Adipocyte (in vitro differentiated cells): ENCODE results near the gene ZBTB46.
"Not testable (repeated sequence)": the region's sequence is repeated elsewhere in the genome, so short reads cannot be mapped to it uniquely, and the experiment has no call there.

Experiments used
- DNase-seq: peaks from one replicate; pipeline ENCODE4 v3.0.0-alpha.2; 2015; ENCODE audit warnings: low read depth
- H3K27me3 ChIP-seq: replicated peaks from 2 replicates; pipeline ENCODE4 v1.7.0; 2013; ENCODE audit warnings: mild to moderate bottlenecking, low read length, moderate library complexity; ENCODE audit not compliant: control insufficient read depth, insufficient read depth
- H3K36me3 ChIP-seq: 2 replicates; pipeline ENCODE4 v1.7.0; 2013; ENCODE audit warnings: low read length, mild to moderate bottlenecking, moderate library complexity; ENCODE audit not compliant: control insufficient read depth, insufficient read depth, severe bottlenecking
- H3K4me1 ChIP-seq: 2 replicates; pipeline ENCODE4 v1.7.0; 2013; ENCODE audit warnings: mild to moderate bottlenecking, low read length, moderate library complexity; ENCODE audit not compliant: control insufficient read depth, insufficient read depth
- H3K4me3 ChIP-seq: 2 replicates; pipeline ENCODE4 v1.7.0; 2013; ENCODE audit warnings: mild to moderate bottlenecking, low read length, moderate library complexity
- H3K9ac ChIP-seq: 2 replicates; pipeline ENCODE4 v1.7.0; 2013; ENCODE audit warnings: mild to moderate bottlenecking, low read length, moderate library complexity
- H3K9me3 ChIP-seq: 2 replicates; pipeline ENCODE4 v1.7.0; 2013; ENCODE audit warnings: mild to moderate bottlenecking, low read length, moderate library complexity; ENCODE audit not compliant: control insufficient read depth

The ZBTB46 gene

DNA sequence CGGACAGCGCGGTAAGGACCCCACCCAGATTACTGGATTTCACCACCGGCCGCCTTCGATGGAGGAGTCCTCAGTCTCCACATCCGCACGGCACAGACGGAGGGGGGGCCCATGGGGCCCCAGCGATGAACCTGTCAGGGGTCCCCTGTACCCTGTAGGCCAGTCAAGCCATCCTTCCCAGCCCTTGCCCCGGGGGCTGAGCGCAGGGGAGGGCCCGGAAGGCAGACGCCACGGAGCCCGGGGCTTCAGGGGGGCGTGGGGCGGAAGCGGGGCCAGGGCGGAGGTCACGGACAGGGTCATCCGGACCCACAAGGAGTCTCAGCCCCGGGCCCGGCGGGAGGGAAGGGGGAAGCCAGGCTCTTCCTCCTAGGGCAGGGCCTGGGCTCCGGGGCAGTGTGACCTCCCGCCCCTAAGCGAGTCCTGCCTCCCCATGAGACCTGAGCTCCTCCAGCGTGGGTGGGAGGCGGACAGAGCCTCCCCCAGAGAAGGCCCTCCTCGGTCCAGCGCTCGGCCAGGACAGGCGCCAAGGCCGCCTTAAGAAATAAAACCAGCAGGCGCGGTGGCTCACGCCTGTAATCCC is 22.8 kb downstream of the ZBTB46 start:
- no peak for DNase-seq
- H3K4me1 ChIP-seq: no peaks in the 10 kb centered on the region

DNA sequence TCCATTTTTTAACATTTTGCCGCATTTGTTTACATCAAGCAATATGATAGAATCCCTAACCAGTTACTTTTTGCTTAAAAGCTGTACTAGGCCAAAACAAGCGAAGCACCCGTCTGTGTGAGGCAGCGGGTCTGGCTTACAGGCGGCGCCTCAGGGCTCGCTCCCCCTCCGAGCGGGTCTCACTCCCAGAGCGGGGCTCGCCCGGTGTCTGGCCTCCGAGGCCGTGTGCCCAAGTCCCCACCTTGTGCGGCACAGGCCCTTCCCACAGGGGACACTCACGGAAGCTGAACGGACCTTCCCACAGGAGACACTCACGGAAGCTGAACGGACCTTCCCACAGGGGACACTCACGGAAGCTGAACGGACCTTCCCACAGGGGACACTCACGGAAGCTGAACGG is 23.4 kb downstream of the ZBTB46 start:
- Histone ChIP-seq H3K9ac (no peak overlapping the region), H3K36me3 (no peaks in the 10 kb centered on the region), H3K9me3 (no peaks in the 10 kb centered on the region), H3K27me3 (no peaks in the 10 kb centered on the region), H3K4me3 (no peak overlapping the region), H3K4me1 (no peaks in the 10 kb centered on the region)
- no peak for DNase-seq

More for the DNA sequence above, 22.8 kb downstream of the ZBTB46 start:
- no peaks in the 10 kb centered on the region for H3K36me3 ChIP-seq
- no peaks in the 10 kb centered on the region for H3K9me3 ChIP-seq
- H3K4me3 ChIP-seq: no peak overlapping the region
- no peaks in the 10 kb centered on the region for H3K27me3 ChIP-seq
- H3K9ac ChIP-seq: no peak overlapping the region

DNA sequence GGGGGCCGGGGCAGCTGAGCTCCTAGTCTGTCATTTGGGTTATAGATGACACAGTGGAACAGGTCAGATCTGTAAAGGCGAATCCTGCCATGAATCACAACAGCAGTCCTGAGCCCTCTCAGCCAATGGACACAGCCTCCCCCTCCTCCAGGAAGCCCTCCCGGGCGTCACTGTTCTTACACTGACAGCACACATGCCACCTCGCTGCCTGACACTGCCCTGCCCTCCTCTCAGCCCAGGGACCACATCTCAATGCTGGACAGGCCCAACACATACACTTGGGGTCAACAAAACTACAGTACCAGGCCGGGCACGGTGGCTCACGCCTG is 26.8 kb downstream of the ZBTB46 start:
- Histone ChIP-seq H3K4me3 (no peak overlapping the region), H3K4me1 (no peaks in the 10 kb centered on the region), H3K9me3 (no peaks in the 10 kb centered on the region), H3K9ac (no peak overlapping the region), H3K27me3 (no peaks in the 10 kb centered on the region), H3K36me3 (no peaks in the 10 kb centered on the region)
- DNase-seq: no peak

DNA sequence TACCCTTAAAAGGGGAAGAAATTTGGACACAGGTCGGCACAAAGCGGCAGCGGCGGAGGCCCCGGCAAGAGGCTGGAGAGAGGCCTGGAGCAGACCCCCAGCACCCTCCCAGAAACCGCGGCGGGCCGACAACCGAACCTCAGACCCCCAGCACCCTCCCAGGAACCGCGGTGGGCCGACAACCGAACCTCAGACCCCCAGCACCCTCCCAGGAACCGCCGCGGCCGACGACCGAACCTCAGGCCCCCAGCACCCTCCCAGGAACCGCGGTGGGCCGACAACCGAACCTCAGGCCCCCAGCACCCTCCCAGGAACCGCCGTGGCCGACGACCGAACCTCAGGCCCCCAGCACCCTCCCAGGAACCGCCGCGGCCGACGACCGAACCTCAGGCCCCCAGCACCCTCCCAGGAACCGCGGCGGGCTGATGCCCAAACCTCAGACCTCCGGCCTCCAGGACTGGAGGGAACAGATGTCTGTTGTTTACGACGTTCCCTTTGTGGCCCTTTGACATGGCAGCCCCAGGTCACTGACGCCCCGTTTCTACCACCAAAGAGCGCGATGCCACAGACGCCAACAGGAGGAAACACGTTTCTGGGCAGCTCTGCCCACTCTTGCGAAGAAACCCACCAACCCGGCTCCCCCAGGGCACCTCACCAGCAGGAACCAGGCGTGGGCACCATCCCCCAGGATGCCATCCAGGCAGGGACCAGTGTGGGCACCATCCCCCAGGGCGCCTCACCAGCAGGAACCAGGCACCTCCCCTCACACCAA is 28.4 kb downstream of the ZBTB46 start:
- H3K4me3 ChIP-seq: no peak overlapping the region
- H3K27me3 ChIP-seq: no peaks in the 10 kb centered on the region
- H3K9ac ChIP-seq: no peak overlapping the region
- no peaks in the 10 kb centered on the region for H3K4me1 ChIP-seq
- DNase-seq: no peak
- no peaks in the 10 kb centered on the region for H3K9me3 ChIP-seq
- no peaks in the 10 kb centered on the region for H3K36me3 ChIP-seq

DNA sequence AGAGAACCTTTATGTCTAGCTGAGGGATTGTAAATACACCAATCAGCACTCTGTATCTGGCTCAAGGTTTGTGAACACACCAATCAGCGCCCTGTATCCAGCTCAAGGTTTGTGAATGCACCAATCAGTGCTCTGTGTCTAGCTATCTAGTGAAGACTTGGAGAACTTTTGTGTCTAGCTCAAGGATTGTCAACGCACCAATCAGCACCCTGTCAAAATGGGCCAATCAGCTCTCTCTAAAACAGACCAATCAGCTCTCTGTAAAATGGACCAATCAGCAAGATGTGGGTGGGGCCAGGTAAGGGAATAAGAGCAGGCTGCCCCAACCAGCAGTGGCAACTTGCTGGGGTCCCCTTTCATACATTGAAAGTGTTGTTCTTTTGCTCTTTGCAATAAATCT is 29.9 kb downstream of the ZBTB46 start:
- not testable (repeated sequence) for H3K4me1 ChIP-seq, H3K27me3 ChIP-seq, H3K9me3 ChIP-seq, H3K4me3 ChIP-seq, DNase-seq, H3K36me3 ChIP-seq, H3K9ac ChIP-seq

DNA sequence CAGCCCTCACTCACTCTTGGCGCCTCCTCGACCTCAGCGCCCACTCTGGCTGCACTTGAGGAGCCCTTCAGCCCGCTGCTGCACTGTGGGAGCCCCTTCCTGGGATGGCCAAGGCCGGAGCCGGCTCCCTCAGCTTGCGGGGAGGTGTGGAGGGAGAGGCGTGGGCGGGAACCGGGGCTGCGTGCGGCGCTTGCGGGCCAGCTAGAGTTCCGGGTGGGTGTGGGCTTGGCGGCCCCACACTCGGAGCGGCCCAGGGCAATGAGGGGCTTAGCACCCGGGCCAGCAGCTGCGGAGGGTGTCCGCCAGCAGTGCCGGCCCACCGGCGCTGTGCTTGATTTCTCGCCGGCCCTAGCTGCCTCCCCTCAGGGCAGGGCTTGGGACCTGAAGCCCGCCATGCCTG is 30.7 kb downstream of the ZBTB46 start:
- not testable (repeated sequence) for H3K4me1 ChIP-seq, H3K36me3 ChIP-seq, H3K9me3 ChIP-seq, H3K27me3 ChIP-seq, H3K4me3 ChIP-seq, H3K9ac ChIP-seq, DNase-seq

DNA sequence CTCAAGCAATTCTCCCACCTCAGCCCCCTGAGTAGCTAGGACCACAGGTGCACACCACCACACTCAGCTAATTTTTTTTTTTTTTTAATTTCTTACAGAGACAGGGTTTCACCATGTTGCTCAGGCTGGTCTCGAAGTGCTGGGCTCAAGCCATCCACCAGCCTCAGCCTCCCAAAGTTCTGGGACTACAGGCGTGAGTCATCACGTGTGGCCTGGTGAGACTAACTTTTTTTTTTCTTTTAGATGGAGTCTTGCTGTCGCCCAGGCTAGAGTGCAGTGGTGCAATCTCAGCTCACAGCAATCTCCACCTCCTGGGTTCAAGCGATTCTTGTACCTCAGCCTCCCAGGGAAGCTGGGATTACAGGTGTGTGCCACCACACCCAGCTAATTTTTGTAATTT is 31.9 kb downstream of the ZBTB46 start:
- H3K27me3 ChIP-seq, H3K36me3 ChIP-seq, H3K9ac ChIP-seq, H3K9me3 ChIP-seq, H3K4me1 ChIP-seq, H3K4me3 ChIP-seq: not testable (repeated sequence)
- peak; percentile 11 for DNase-seq

DNA sequence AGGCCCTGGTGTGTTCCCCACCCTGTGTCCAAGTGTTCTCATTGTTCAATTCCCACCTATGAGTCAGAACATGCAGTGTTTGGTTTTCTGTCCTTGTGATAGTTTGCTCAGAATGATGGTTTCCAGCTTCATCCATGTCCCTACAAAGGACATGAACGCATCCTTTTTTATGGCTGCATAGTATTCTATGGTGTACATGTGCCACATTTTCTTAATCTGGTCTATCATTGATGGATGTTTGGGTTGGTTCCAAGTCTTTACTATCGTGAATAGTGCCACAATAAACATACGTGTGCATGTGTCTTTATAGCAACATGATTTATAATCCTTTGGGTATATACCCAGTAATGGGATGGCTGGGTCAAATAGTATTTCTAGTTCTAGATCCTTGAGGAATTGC is 33.9 kb downstream of the ZBTB46 start:
- DNase-seq: not testable (repeated sequence)

DNA sequence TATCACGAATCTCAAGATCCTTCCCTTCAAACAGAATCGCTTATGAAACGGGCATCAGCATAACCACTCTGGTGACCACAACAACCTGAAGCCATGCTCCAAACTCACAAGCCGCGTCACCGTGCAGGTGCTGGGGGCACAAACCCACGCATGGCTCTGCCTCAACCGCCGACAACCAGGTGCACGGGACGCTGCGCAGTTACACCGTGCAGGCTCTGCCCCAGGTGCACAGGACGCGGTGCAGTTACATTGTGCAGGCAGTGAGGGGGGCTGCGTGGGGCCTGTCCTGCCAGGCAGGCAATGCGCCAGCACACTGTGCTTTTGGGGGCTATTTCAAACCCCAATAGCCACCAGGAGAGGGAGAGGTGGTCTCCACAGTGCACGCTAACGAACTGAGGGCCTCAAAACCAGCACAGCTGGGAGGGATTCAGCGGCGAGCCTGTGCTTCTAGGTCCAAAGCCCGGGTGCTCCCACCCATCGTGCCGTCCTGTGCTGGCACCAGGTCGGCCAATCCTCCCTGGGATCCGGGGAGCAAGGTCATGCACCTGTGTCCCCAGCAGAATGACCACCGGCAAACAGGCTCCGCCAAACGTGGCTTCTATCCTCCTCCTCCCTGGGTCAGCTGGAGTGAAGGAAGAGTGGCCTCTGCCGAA is 35.8 kb downstream of the ZBTB46 start:
- no peak overlapping the region for H3K9ac ChIP-seq
- H3K4me1 ChIP-seq: no peaks in the 10 kb centered on the region
- no peaks in the 10 kb centered on the region for H3K36me3 ChIP-seq
- H3K27me3 ChIP-seq: peaks cover 14% of the 10 kb centered on the region
- no peak overlapping the region for H3K4me3 ChIP-seq
- no peaks in the 10 kb centered on the region for H3K9me3 ChIP-seq
- no peak for DNase-seq

More for the DNA sequence above, 33.9 kb downstream of the ZBTB46 start:
- not testable (repeated sequence) for H3K36me3 ChIP-seq, H3K9ac ChIP-seq, H3K27me3 ChIP-seq, H3K9me3 ChIP-seq, H3K4me3 ChIP-seq, H3K4me1 ChIP-seq

DNA sequence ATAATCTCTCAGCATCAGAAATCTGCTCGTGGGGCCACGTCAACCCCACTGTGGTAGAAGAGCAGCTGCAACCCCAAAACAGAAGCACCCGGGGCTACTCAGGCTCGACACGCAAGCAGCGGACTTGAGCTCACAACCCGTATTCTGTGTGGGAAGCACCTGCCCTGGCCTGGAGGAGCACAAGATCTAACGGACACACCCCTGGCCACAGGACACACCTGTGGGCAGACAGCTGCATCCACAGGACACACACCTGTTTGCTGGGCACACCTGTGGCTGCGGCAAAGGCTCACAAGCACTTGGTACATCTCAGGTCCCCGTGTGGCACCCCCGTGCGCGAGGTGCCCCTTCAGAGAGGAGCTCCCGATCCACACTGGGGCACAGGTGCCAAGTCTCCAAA is 36.5 kb downstream of the ZBTB46 start:
- DNase-seq: no peak
- Histone ChIP-seq H3K9ac (no peak overlapping the region), H3K36me3 (no peaks in the 10 kb centered on the region), H3K27me3 (peaks cover 14% of the 10 kb centered on the region), H3K4me1 (no peaks in the 10 kb centered on the region), H3K9me3 (no peaks in the 10 kb centered on the region), H3K4me3 (no peak overlapping the region)

DNA sequence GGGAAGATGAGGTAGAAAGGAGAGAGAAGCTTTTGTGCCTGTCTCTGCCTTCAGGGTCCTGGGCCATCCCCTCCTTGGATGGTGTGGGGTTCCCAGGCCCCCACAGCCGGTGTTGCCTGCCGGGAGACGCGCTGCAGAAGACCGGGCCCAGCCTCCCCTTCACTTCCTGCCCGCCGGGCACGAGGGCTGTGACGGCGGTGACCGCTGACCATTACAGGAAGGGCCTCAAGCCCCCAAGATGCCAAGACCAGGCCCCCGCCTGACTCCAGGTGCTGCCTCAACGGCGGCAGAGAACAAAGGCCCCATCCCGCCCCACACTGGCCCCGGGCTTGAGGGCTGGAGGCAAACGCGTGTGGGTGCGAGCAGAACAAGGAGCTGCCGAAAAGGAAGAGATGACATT is 38.2 kb downstream of the ZBTB46 start:
- Histone ChIP-seq H3K27me3 (peaks cover 16% of the 10 kb centered on the region), H3K9ac (no peak overlapping the region), H3K36me3 (no peaks in the 10 kb centered on the region), H3K4me1 (no peaks in the 10 kb centered on the region), H3K4me3 (no peak overlapping the region), H3K9me3 (no peaks in the 10 kb centered on the region)
- no peak for DNase-seq
